GM20000 (cell line): ENCODE data around the gene GVQW3.
"Not testable (repeated sequence)": the region's sequence is repeated elsewhere in the genome, so short reads cannot be mapped to it uniquely, and the experiment has no call there.

Source experiments
- DNase-seq: peaks from one replicate; pipeline ENCODE4 v3.0.0; 2012; ENCODE audit warnings: low spot score
- CTCF ChIP-seq: IDR thresholded peaks from 2 replicates; pipeline ENCODE4 v1.5.1; 2012; ENCODE audit warnings: mild to moderate bottlenecking, control low read depth; ENCODE audit errors: extremely low read depth, missing control alignments

Gene GVQW3

GRCh38 chr11:76397383-76397782 lies 16.3 kb downstream of the GVQW3 start:
- TF ChIP-seq CTCF, result no peak
- no peak for DNase-seq

- TF ChIP-seq CTCF, result no peak
- no peak for DNase-seq
Observed at GRCh38 chr11:76400967-76401366, 19.8 kb downstream of the GVQW3 start.

GRCh38 chr11:76401484-76401883 lies 20.4 kb downstream of the GVQW3 start:
- DNase-seq, result not testable (repeated sequence)

GRCh38 chr11:76406359-76406758 lies 25.2 kb downstream of the GVQW3 start:
- no peak for DNase-seq
- TF ChIP-seq CTCF, result no peak

GRCh38 chr11:76408171-76408965 lies 27.2 kb downstream of the GVQW3 start:
- DNase-seq, result no peak
- no peak for TF ChIP-seq CTCF

GRCh38 chr11:76410851-76411357 lies 29.8 kb downstream of the GVQW3 start:
- no peak for DNase-seq

GRCh38 chr11:76415073-76415472 lies 34.0 kb downstream of the GVQW3 start:
- no peak for TF ChIP-seq CTCF

More at GRCh38 chr11:76410851-76411357, 29.8 kb downstream of the GVQW3 start:
- TF ChIP-seq CTCF, result no peak

GRCh38 chr11:76419896-76420295 lies 38.8 kb downstream of the GVQW3 start:
- DNase-seq, result peak; percentile 21
- TF ChIP-seq CTCF, result peak; percentile 52

More at GRCh38 chr11:76415073-76415472, 34.0 kb downstream of the GVQW3 start:
- no peak for DNase-seq
